Loucy (cell line): Measurements from ENCODE around the gene KRT1.
"Not testable (repeated sequence)": the region's sequence is repeated elsewhere in the genome, so short reads cannot be mapped to it uniquely, and the experiment has no call there.

Source experiments
- H2AFZ ChIP-seq: fragments of 200-600 bp; sonication (generic); 2 replicates; pipeline ENCODE4 v1.6.0; 2016; ENCODE audit warnings: antibody characterized with exemption, mild to moderate bottlenecking, low read length, moderate library complexity
- H3F3A ChIP-seq: fragments of 200-600 bp; 2 replicates; pipeline ENCODE4 v1.6.0; 2016; ENCODE audit warnings: antibody characterized with exemption, low read depth, mild to moderate bottlenecking
- H3K27me3 ChIP-seq: fragments of 200-600 bp; sonication (generic); 2 replicates; pipeline ENCODE4 v1.6.1; 2014; ENCODE audit warnings: low read length, mild to moderate bottlenecking; ENCODE audit not compliant: insufficient read depth, poor library complexity, severe bottlenecking
- H3K36me3 ChIP-seq: fragments of 200-600 bp; sonication (generic); 2 replicates; pipeline ENCODE4 v1.6.1; 2016; ENCODE audit warnings: low read length; ENCODE audit not compliant: insufficient read depth
- H3K4me1 ChIP-seq: fragments of 200-600 bp; sonication (generic); 2 replicates; pipeline ENCODE4 v1.5.1; 2014; ENCODE audit warnings: low read length, mild to moderate bottlenecking; ENCODE audit not compliant: insufficient read depth, poor library complexity, severe bottlenecking
- H3K4me2 ChIP-seq: fragments of 200-600 bp; sonication (generic); 2 replicates; pipeline ENCODE4 v1.6.0; 2014; ENCODE audit warnings: antibody characterized with exemption, low read length, low read depth, mild to moderate bottlenecking; ENCODE audit not compliant: poor library complexity, severe bottlenecking
- H3K4me3 ChIP-seq: fragments of 200-600 bp; sonication (generic); 2 replicates; pipeline ENCODE4 v1.5.1; 2014; ENCODE audit warnings: low read length, mild to moderate bottlenecking, mixed read lengths; ENCODE audit not compliant: poor library complexity, severe bottlenecking
- H3K79me2 ChIP-seq: fragments of 200-600 bp; sonication (generic); 2 replicates; pipeline ENCODE4 v1.6.1; 2014; ENCODE audit warnings: low read length; ENCODE audit not compliant: insufficient read depth
- H3K9ac ChIP-seq: fragments of 200-600 bp; sonication (generic); 2 replicates; pipeline ENCODE4 v1.6.0; 2014; ENCODE audit warnings: mild to moderate bottlenecking, low read depth, low read length, moderate library complexity; ENCODE audit not compliant: poor library complexity, severe bottlenecking
- H3K9me2 ChIP-seq: fragments of 200-600 bp; sonication (generic); replicated peaks from 2 replicates; pipeline ENCODE4 v1.6.1; 2016; ENCODE audit warnings: low read depth, low read length, mixed read lengths
- H3K9me3 ChIP-seq: fragments of 200-600 bp; sonication (generic); 2 replicates; pipeline ENCODE4 v1.6.1; 2014; ENCODE audit warnings: mild to moderate bottlenecking, antibody characterized with exemption, low read length, low read depth; ENCODE audit not compliant: insufficient read depth
- H4K20me1 ChIP-seq: fragments of 200-600 bp; sonication (generic); 2 replicates; pipeline ENCODE4 v1.6.0; 2014; ENCODE audit warnings: antibody characterized with exemption, low read length, mild to moderate bottlenecking; ENCODE audit not compliant: insufficient read depth, poor library complexity, severe bottlenecking
- EZH2phosphoT487 ChIP-seq: fragments of 200-600 bp; IDR thresholded peaks from 2 replicates; pipeline ENCODE4 v1.6.1; 2018; ENCODE audit warnings: antibody characterized with exemption, mild to moderate bottlenecking, moderate library complexity, borderline replicate concordance
- TF ChIP-seq, protein P1 (sequence below): fragments of 200-600 bp; sonication (generic); conservative IDR thresholded peaks from 2 replicates; pipeline ENCODE4 v1.5.1; 2014; ENCODE audit warnings: mild to moderate bottlenecking, antibody characterized with exemption, low read length

Gene KRT1

DNA sequence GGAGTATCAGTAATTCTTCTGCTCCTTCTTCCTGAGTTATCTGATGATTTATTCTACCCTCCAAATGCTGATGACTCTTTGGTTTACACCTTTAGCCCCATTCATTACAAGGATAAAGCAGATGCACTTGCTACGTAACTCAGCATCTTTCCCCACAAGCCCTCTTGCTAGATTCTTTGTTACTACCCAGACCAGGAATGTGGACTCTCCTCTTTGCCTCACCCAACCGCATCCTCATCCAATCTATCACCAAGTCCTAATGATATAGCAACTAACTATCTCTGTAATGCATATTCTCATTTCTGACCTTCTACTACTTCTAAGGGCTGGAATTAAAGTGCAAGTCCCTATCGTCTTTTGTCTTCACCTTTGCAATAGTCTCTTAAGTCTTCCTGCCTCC is 9.2 kb downstream of the KRT1 start:
- peaks cover 7% of the 10 kb centered on the region for H3K4me1 ChIP-seq
- H3K4me2 ChIP-seq = no peak overlapping the region
- H4K20me1 ChIP-seq = no peaks in the 10 kb centered on the region
- H3K9me2 ChIP-seq = no peaks in the 10 kb centered on the region
- no peaks in the 10 kb centered on the region for H3K79me2 ChIP-seq
- H3K4me3 ChIP-seq = no peak overlapping the region
- no peak for TF ChIP-seq EZH2phosphoT487
- TF ChIP-seq, protein P1, sequence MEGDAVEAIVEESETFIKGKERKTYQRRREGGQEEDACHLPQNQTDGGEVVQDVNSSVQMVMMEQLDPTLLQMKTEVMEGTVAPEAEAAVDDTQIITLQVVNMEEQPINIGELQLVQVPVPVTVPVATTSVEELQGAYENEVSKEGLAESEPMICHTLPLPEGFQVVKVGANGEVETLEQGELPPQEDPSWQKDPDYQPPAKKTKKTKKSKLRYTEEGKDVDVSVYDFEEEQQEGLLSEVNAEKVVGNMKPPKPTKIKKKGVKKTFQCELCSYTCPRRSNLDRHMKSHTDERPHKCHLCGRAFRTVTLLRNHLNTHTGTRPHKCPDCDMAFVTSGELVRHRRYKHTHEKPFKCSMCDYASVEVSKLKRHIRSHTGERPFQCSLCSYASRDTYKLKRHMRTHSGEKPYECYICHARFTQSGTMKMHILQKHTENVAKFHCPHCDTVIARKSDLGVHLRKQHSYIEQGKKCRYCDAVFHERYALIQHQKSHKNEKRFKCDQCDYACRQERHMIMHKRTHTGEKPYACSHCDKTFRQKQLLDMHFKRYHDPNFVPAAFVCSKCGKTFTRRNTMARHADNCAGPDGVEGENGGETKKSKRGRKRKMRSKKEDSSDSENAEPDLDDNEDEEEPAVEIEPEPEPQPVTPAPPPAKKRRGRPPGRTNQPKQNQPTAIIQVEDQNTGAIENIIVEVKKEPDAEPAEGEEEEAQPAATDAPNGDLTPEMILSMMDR = no peak
- H2AFZ ChIP-seq = no peak overlapping the region
- H3K9me3 ChIP-seq = no peaks in the 10 kb centered on the region
- no peaks in the 10 kb centered on the region for H3K36me3 ChIP-seq
- no peaks in the 10 kb centered on the region for H3F3A ChIP-seq
- H3K27me3 ChIP-seq = no peaks in the 10 kb centered on the region
- no peak overlapping the region for H3K9ac ChIP-seq

DNA sequence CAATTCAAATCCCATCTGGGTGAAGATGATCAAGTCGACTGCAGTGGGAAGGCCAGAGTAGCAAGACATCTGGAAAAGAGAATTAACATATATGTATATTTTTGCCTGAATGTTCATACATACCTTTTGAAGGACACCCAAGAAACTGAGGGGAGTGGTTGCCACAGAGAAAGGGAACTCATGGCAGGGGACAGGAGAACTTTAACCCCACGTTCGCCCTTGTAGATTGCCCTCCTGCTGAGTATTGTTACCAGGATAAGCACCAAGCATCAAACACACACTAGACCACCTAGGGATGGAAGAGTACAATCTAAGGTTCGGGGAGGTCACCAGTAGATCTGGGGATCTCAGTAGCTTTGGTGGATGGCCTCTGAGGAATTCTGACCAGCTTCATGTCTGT is 9.7 kb downstream of the KRT1 start:
- Histone ChIP-seq H3F3A (no peaks in the 10 kb centered on the region), H4K20me1 (no peaks in the 10 kb centered on the region), H3K79me2 (no peaks in the 10 kb centered on the region), H3K4me1 (peaks cover 7% of the 10 kb centered on the region), H3K4me3 (no peak overlapping the region), H3K9ac (no peak overlapping the region), H3K9me2 (no peaks in the 10 kb centered on the region), H3K4me2 (no peak overlapping the region), H3K9me3 (no peaks in the 10 kb centered on the region), H2AFZ (no peak overlapping the region), H3K27me3 (no peaks in the 10 kb centered on the region), H3K36me3 (no peaks in the 10 kb centered on the region)
- TF ChIP-seq, protein P1 = no peak
- no peak for TF ChIP-seq EZH2phosphoT487

DNA sequence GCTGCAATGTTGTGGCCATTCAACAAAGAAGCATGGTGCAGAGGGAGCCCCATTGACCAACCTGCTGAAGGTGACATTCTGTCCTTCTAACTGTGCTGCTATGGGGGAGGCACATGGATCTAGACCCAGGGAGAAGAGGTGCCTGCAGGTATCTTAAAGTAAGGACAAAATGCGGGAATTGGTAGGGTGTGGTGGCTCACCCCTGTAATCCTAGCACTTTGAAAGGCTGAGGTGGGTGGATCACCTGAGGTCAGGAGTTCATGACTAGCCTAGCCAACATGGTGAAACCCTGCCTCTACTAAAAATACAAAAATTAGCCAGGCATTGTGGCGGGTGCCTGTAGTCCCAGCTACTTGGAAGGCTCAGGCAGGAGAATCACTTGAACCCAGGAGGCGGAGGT is 10.3 kb downstream of the KRT1 start:
- not testable (repeated sequence) for H3K4me3 ChIP-seq, H4K20me1 ChIP-seq, H3K36me3 ChIP-seq, H3K4me1 ChIP-seq, H3K4me2 ChIP-seq, H3F3A ChIP-seq, H3K79me2 ChIP-seq, H2AFZ ChIP-seq, H3K9me3 ChIP-seq, H3K9me2 ChIP-seq, H3K27me3 ChIP-seq, H3K9ac ChIP-seq

DNA sequence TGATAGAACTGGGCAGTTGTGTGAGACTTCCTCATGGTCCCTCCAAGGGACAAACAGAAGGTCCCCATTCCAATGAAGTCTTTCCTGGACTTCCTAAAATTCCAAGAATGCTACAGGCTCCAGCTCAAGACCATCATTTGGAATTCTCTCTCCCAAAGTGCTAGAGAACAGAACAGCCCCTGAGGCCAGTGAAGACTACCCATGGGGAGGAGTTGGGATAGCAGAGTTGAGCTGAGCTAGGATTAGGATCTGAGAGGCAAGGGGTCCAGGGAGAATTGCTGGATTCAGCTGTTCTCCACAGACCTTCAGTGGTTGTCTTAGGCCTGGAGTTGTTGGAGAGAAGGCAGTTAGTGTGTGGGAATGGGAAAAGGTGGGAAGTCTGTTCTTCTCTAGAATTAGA is 10.8 kb downstream of the KRT1 start:
- Histone ChIP-seq H3K9me3 (no peaks in the 10 kb centered on the region), H3K27me3 (no peaks in the 10 kb centered on the region), H3K79me2 (no peaks in the 10 kb centered on the region), H2AFZ (no peak overlapping the region), H3K9me2 (no peaks in the 10 kb centered on the region), H4K20me1 (no peaks in the 10 kb centered on the region), H3K4me2 (no peak overlapping the region), H3K4me1 (peaks cover 7% of the 10 kb centered on the region), H3F3A (no peaks in the 10 kb centered on the region), H3K36me3 (no peaks in the 10 kb centered on the region), H3K4me3 (no peak overlapping the region), H3K9ac (no peak overlapping the region)
- no peak for TF ChIP-seq EZH2phosphoT487
- TF ChIP-seq, protein P1 = no peak
